22Rv1 (cell line): ENCODE data around the gene ZNF674.

Experiments used
- CTCF ChIP-seq: fragments of 450-650 bp; IDR thresholded peaks from 2 replicates; pipeline ENCODE4 v1.5.1; 2017; ENCODE audit warnings: mild to moderate bottlenecking
- ZFX ChIP-seq: fragments of 450-650 bp; IDR thresholded peaks from 2 replicates; pipeline ENCODE4 v1.6.1; 2017; ENCODE audit warnings: antibody characterized with exemption, borderline replicate concordance

- TF ChIP-seq CTCF (no peak), ZFX (no peak)
Measured at GRCh38 chrX:46465203-46465602, 80.0 kb downstream of the ZNF674 start.
